Fibroblast of the aortic adventitia (primary cell): Measurements from ENCODE around the gene UBE2E2. TPM values are rescaled to one million over a fixed set of nuclear protein-coding genes. Genes with fewer than 3 reads are reported as not detected.

Experiments used
- DNase-seq: peaks from one replicate; pipeline ENCODE4 v3.0.0-alpha.2; 2010; ENCODE audit warnings: low read depth
- H3K4me3 ChIP-seq: 2 replicates; pipeline ENCODE4 v1.5.1; 2011; ENCODE audit warnings: low read depth, mild to moderate bottlenecking, control low read depth, low read length, moderate library complexity
- total RNA-seq: library from RNA; depleted of rRNA; stranded (reverse); fragments of >200 nt; gene quantifications from 2 replicates; pipeline ENCODE4 v1.2.3, GENCODE V29; 2012; ENCODE audit warnings: low replicate concordance
- TF ChIP-seq, protein P1 (sequence below): IDR thresholded peaks from 2 replicates; pipeline ENCODE4 v1.5.1; 2011; ENCODE audit warnings: mild to moderate bottlenecking, low read length, control low read depth, inconsistent platforms; ENCODE audit not compliant: insufficient read depth

UBE2E2 gene
- total RNA-seq, 1 donor: 49.1 TPM

- no peak overlapping the region for H3K4me3 ChIP-seq
- peak; percentile 82 for DNase-seq
- TF ChIP-seq, protein P1, sequence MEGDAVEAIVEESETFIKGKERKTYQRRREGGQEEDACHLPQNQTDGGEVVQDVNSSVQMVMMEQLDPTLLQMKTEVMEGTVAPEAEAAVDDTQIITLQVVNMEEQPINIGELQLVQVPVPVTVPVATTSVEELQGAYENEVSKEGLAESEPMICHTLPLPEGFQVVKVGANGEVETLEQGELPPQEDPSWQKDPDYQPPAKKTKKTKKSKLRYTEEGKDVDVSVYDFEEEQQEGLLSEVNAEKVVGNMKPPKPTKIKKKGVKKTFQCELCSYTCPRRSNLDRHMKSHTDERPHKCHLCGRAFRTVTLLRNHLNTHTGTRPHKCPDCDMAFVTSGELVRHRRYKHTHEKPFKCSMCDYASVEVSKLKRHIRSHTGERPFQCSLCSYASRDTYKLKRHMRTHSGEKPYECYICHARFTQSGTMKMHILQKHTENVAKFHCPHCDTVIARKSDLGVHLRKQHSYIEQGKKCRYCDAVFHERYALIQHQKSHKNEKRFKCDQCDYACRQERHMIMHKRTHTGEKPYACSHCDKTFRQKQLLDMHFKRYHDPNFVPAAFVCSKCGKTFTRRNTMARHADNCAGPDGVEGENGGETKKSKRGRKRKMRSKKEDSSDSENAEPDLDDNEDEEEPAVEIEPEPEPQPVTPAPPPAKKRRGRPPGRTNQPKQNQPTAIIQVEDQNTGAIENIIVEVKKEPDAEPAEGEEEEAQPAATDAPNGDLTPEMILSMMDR: no peak
Observed at GRCh38 chr3:23600167-23600871, 397.2 kb downstream of the UBE2E2 start.

GRCh38 chr3:23601091-23601822 lies 398.1 kb downstream of the UBE2E2 start:
- no peak overlapping the region for H3K4me3 ChIP-seq
- TF ChIP-seq, protein P1: no peak
- DNase-seq: peak; percentile 33

- H3K4me3 ChIP-seq: no peak overlapping the region
- DNase-seq: no peak
- TF ChIP-seq, protein P1: no peak
Observed at GRCh38 chr3:23602971-23603370, 399.8 kb downstream of the UBE2E2 start.

DNA sequence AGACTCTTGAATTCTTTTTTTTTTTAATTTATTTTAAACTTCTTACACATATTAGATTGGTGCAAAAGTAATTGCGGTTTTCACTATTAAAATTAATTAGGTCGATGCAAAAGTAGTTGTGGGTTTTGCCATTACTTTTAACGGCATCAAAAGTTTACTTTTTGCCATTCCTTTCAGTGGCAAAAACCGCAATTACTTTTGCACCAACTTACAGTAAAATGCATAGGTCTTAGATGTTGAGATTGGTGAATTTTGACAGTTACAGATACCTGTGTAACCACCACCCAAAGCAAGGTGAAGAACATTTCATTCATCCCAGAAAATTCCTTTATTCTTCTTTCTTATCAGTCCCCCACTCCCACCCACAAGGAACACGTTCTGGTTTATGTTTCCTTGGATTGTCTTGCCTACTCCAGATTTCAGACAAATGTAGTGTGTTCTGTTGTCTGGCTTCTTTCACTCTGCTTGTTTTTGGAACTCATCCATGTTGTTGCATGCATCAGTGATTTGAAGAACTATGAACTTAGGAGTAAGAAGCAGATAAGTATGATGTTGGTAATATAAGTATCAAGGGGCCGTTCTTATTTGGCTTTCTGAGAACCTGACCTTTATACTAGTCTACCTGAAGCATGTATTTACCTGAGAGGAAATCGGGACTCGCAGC lies 404.2 kb downstream of the UBE2E2 start:
- no peak overlapping the region for H3K4me3 ChIP-seq
- peak; percentile 77 for DNase-seq

DNA sequence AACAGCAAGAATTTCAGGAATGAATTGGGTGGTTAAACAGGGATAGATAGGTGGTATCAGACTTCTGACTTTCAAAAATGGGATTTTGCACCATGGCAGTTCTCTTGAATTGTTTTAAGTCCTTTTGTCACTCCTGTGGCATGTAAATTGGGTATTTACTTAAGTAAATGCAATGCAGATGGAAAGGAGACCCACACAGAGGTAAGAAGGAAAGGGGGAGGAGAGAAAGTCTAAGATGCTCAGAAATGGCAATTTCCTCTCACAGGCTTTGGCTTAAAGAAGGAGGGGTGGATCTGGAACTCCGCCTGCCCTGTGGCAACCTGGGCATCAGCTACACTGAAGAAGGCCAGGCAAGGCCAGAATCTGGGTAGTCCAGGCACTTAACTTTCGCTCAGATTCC lies 405.5 kb downstream of the UBE2E2 start:
- no peak for DNase-seq
- TF ChIP-seq, protein P1: no peak
- H3K4me3 ChIP-seq: no peak overlapping the region

More for the DNA sequence above, 404.2 kb downstream of the UBE2E2 start:
- TF ChIP-seq, protein P1: no peak

GRCh38 chr3:23611737-23612295 lies 408.7 kb downstream of the UBE2E2 start:
- TF ChIP-seq, protein P1: no peak
- H3K4me3 ChIP-seq: peak overlapping the region; percentile 45
- peak; percentile 80 for DNase-seq
